Ascending aorta (tissue), 2 donors: ENCODE results near the gene RUNX2. TPM values are rescaled to one million over a fixed set of nuclear protein-coding genes. Genes with fewer than 3 reads are reported as not detected.

ENCODE experiments used
- DNase-seq, 2 donors: peaks; one replicate each; pipeline ENCODE4 v3.0.0-alpha.2; 2019; ENCODE audit warnings: low spot score in 2 of 2
- H3K27ac ChIP-seq, 2 donors: fragments of 200-600 bp; sonication (generic); one replicate each; pipeline ENCODE4 v1.5.1; 2016 to 2017; ENCODE audit warnings: mild to moderate bottlenecking in 1 of 2
- H3K27me3 ChIP-seq: fragments of 200-600 bp; sonication (generic); one replicate; pipeline ENCODE4 v1.5.1; 2017
- H3K36me3 ChIP-seq, 2 donors: fragments of 200-600 bp; sonication (generic); one replicate each; pipeline ENCODE4 v1.5.1; 2016
- H3K4me1 ChIP-seq, 2 donors: fragments of 200-600 bp; sonication (generic); one replicate each; pipeline ENCODE4 v1.5.1; 2016 to 2017; ENCODE audit warnings: mild to moderate bottlenecking in 1 of 2
- H3K4me3 ChIP-seq, 2 donors: fragments of 200-600 bp; sonication (generic); one replicate each; pipeline ENCODE4 v1.5.1; 2016 to 2017; ENCODE audit warnings: mild to moderate bottlenecking in 1 of 2
- H3K9me3 ChIP-seq, 2 donors: fragments of 200-600 bp; sonication (generic); one replicate each; pipeline ENCODE4 v1.5.1; 2016
- intact Hi-C: fragments of 100-400 bp; cut with DNase I; formaldehyde crosslinking; loops from one replicate; pipeline ENCODE4 v1.15.1; 2023
- total RNA-seq: library from RNA; depleted of rRNA; stranded (reverse); fragments of >200 nt; gene quantifications from one replicate; pipeline ENCODE4 v1.1.0, GENCODE V29; 2016
- TF ChIP-seq, protein P1 (sequence below), 3 experiments: fragments of 200-600 bp in 2 of 3; fragments of 450-650 bp in 1 of 3; sonication (generic) in 2 of 3; IDR thresholded peaks; one replicate each; pipeline ENCODE4 v1.5.1; 2016 to 2019; ENCODE audit warnings: antibody characterized with exemption in 3 of 3, mild to moderate bottlenecking in 1 of 3, moderate library complexity in 1 of 3

The RUNX2 gene
- total RNA-seq, 1 donor from 2014 or later = 0.21 TPM

GRCh38 chr6:45439459-45439858 lies 111.3 kb downstream of the RUNX2 start:
- Histone ChIP-seq H3K4me3 (no peak overlapping the region), H3K27me3 (no peaks in the 10 kb centered on the region), H3K36me3 (no peaks in the 10 kb centered on the region), H3K27ac (no peak overlapping the region), H3K4me1 (no peaks in the 10 kb centered on the region), H3K9me3 (no peaks in the 10 kb centered on the region)
- no peak for DNase-seq
- intact Hi-C loops = no loop called here
- TF ChIP-seq, protein P1, sequence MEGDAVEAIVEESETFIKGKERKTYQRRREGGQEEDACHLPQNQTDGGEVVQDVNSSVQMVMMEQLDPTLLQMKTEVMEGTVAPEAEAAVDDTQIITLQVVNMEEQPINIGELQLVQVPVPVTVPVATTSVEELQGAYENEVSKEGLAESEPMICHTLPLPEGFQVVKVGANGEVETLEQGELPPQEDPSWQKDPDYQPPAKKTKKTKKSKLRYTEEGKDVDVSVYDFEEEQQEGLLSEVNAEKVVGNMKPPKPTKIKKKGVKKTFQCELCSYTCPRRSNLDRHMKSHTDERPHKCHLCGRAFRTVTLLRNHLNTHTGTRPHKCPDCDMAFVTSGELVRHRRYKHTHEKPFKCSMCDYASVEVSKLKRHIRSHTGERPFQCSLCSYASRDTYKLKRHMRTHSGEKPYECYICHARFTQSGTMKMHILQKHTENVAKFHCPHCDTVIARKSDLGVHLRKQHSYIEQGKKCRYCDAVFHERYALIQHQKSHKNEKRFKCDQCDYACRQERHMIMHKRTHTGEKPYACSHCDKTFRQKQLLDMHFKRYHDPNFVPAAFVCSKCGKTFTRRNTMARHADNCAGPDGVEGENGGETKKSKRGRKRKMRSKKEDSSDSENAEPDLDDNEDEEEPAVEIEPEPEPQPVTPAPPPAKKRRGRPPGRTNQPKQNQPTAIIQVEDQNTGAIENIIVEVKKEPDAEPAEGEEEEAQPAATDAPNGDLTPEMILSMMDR (IDR thresholded peaks at IDR 0.05) = no peak

- intact Hi-C loops = no loop called here
Measured at GRCh38 chr6:45439861-45440388, 111.8 kb downstream of the RUNX2 start.

DNA sequence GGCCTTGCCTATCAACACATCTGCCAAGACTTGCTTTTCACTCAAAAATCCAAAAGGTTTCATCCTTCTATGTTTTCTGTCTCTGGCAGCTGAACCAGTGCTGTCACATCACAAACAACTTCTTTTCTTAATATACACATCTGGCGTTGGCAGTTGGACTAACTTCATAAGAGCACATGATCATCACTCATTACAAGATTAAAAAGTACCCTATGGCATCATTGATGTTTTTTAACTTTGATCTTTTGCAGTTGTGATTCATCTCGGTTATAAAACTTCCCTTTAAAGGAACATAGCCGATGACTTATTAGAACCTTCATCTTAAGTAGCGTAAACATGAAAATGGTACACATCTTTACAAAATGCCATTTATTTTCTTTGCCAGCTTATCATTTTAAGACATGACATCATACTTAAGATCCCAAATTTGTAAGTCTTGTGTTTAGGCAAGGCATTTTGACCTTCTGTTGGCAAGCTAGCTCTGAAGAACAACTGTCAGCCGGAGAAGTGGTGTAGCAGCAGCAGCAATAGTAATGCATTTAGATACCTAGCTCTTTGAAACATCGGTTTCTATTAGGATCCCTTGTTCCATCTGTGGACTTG lies 113.8 kb downstream of the RUNX2 start:
- intact Hi-C loops = no loop called here
- H3K27me3 ChIP-seq = no peaks in the 10 kb centered on the region
- no peak overlapping the region for H3K4me3 ChIP-seq
- H3K36me3 ChIP-seq = no peaks in the 10 kb centered on the region
- no peak for DNase-seq
- no peaks in the 10 kb centered on the region for H3K9me3 ChIP-seq
- H3K27ac ChIP-seq = no peak overlapping the region
- H3K4me1 ChIP-seq = peaks cover 0 to 12% of the 10 kb centered on the region in 2 donors
- TF ChIP-seq, protein P1 (IDR thresholded peaks at IDR 0.05) = no peak

More at GRCh38 chr6:45439861-45440388, 111.8 kb downstream of the RUNX2 start:
- no peak for DNase-seq
- TF ChIP-seq, protein P1 (IDR thresholded peaks at IDR 0.05) = no peak
- Histone ChIP-seq H3K4me3 (no peak overlapping the region), H3K4me1 (peaks cover 0 to 3% of the 10 kb centered on the region in 2 donors), H3K27ac (no peak overlapping the region), H3K9me3 (no peaks in the 10 kb centered on the region), H3K36me3 (no peaks in the 10 kb centered on the region), H3K27me3 (no peaks in the 10 kb centered on the region)

DNA sequence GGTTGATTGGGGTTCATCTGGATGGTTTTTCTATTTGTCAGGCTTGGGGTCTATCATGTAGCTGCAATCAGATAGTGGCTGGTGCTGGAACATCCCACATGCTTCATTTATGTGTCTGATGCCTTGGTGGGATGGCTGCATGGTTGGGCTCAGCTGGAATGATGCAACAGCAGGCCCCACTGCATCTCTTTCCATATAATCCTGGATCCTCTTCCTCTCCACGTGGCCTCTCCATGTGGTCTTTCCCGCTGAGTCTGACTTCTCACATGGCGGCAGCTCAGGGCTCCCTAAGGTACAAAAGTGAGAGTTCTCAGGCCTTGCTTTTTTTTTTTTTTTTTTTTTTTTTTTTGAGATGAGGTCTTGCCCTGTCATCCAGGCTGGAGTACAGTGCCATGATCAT lies 114.6 kb downstream of the RUNX2 start:
- H3K27ac ChIP-seq = no peak overlapping the region
- H3K9me3 ChIP-seq = no peaks in the 10 kb centered on the region
- H3K27me3 ChIP-seq = no peaks in the 10 kb centered on the region
- TF ChIP-seq, protein P1 (IDR thresholded peaks at IDR 0.05) = no peak
- DNase-seq = no peak
- H3K4me3 ChIP-seq = no peak overlapping the region
- intact Hi-C loops = no loop called here
- no peaks in the 10 kb centered on the region for H3K36me3 ChIP-seq
- peaks cover 0 to 13% of the 10 kb centered on the region in 2 donors for H3K4me1 ChIP-seq

DNA sequence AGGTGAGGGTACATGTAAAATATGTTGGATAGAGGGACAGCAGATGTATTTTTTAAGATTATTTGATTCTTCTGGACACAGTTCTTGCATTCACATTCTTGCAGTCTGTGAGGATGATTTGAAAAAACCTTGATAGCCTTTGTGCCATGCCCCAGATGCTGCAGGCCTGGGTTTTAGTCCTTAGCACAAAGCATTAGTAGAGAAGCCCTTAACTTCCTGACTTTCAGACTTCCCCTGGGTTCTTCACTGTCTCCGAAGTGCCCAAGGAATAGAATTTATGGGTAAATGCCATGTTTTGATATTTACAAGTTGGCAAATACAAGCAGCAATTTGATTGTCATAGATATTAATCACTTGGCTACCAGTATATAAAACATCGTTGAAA lies 117.2 kb downstream of the RUNX2 start:
- Histone ChIP-seq H3K36me3 (no peaks in the 10 kb centered on the region), H3K9me3 (no peaks in the 10 kb centered on the region), H3K27ac (peak overlapping the region; percentile 31 to 32), H3K4me3 (no peak overlapping the region), H3K27me3 (no peaks in the 10 kb centered on the region), H3K4me1 (peaks cover 0 to 13% of the 10 kb centered on the region in 2 donors)
- TF ChIP-seq, protein P1 (IDR thresholded peaks at IDR 0.05) = no peak
- no peak for DNase-seq
- intact Hi-C loops = loop anchor here (2.0 kb wide), 1 partner anchor 69 kb away; the partner anchor contains the start of gene SUPT3H
